ENCODE results near the gene PRKD3. TPM values are rescaled to one million over a fixed set of nuclear protein-coding genes. Genes with fewer than 3 reads are reported as not detected.
"Not testable (repeated sequence)": the region's sequence is repeated elsewhere in the genome, so short reads cannot be mapped to it uniquely, and the experiment has no call there.

PRKD3 gene
- total RNA-seq, 4 donors from 2014 or later: 29.3 to 40.3 (median 38.3) TPM

DNA sequence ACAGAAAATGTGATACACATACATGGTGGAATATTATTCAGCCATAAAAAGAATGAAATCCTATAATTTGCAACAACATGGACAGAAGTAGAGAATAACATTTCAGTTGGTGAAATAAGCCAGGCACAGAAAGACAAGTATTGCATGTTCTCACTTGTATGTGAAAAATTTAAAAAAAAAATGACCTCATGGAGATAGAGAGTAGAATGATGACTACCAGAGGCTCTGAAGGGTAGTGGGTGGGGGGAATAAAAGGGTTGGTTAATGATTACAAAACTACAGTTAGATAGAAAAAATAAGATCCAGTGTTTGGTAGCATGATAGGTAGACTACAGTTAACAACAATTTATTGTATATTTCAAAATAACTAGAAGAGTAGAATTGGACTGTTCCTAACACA, 24.5 kb downstream of the PRKD3 start:
- Histone ChIP-seq H3K27ac (no peak overlapping the region), H3K27me3 (no peaks in the 10 kb centered on the region), H3K4me3 (no peak overlapping the region), H3K36me3 (no peaks in the 10 kb centered on the region), H3K4me1 (peaks cover 0 to 22% (median 0%) of the 10 kb centered on the region in 3 donors), H3K9me3 (no peaks in the 10 kb centered on the region)
- no peak for ATAC-seq
- no peak for TF ChIP-seq POLR2A (IDR thresholded peaks at IDR 0.05)
- TF ChIP-seq EP300 (IDR thresholded peaks at IDR 0.05): no peak
- TF ChIP-seq, protein P1, sequence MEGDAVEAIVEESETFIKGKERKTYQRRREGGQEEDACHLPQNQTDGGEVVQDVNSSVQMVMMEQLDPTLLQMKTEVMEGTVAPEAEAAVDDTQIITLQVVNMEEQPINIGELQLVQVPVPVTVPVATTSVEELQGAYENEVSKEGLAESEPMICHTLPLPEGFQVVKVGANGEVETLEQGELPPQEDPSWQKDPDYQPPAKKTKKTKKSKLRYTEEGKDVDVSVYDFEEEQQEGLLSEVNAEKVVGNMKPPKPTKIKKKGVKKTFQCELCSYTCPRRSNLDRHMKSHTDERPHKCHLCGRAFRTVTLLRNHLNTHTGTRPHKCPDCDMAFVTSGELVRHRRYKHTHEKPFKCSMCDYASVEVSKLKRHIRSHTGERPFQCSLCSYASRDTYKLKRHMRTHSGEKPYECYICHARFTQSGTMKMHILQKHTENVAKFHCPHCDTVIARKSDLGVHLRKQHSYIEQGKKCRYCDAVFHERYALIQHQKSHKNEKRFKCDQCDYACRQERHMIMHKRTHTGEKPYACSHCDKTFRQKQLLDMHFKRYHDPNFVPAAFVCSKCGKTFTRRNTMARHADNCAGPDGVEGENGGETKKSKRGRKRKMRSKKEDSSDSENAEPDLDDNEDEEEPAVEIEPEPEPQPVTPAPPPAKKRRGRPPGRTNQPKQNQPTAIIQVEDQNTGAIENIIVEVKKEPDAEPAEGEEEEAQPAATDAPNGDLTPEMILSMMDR (IDR thresholded peaks at IDR 0.05): no peak

DNA sequence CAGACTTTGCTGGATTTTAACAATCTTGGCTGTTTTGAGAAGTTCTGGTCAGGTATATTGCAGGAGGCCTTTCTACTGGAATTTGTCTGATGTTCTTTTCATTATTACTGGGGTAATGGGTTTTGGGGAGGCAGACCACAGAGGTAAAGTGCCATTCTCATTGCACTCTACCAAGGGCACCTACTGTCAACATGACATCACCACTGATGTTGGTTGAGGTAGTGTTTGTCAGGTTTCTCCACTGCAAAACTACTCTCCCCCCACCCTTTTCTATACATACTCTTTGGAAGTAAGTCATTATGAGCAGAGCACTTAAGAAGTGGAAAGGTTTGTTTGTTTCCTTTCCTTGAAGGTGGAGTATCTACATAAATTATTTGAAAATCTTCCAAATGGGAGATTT, 27.0 kb downstream of the PRKD3 start:
- peaks cover 0 to 19% (median 0%) of the 10 kb centered on the region in 3 donors for H3K4me1 ChIP-seq
- H3K27me3 ChIP-seq: no peaks in the 10 kb centered on the region
- H3K4me3 ChIP-seq: no peak overlapping the region
- TF ChIP-seq, protein P1 (IDR thresholded peaks at IDR 0.05): no peak
- TF ChIP-seq POLR2AphosphoS5 (IDR thresholded peaks at IDR 0.05): no peak
- TF ChIP-seq EP300 (IDR thresholded peaks at IDR 0.05): no peak
- no peak for TF ChIP-seq POLR2A (IDR thresholded peaks at IDR 0.05)
- ATAC-seq: no peak
- peaks cover 0 to 4% of the 10 kb centered on the region in 2 donors for H3K36me3 ChIP-seq
- no peak overlapping the region for H3K27ac ChIP-seq
- no peaks in the 10 kb centered on the region for H3K9me3 ChIP-seq

DNA sequence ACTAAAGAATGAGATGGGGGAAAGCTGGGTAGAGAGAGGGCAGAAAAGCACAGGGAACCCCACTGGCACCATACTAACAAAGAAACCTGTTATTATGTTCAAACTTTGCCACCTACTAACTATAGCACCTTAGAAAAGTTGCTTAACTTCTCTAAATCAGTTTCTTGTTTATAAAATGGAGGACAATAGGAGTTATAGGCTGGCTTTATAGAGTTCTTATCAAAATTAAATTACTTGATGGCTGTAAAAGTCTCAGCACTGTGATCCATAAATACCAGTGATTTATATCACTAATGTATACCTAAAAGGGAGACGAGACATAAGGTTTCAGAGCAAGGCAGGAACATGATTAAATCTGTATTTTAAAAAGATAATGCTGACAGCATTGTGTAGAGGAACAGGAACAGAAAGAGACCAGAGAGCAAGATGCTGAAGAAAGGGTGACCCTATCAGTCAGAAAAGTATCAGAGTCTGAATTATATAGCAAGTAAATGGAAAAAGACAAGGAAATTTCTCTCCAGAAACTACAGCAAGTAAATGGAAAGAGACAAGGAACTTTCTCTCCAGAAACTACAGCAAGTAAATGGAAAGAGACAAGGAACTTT, 29.1 kb downstream of the PRKD3 start:
- TF ChIP-seq POLR2AphosphoS5 (IDR thresholded peaks at IDR 0.05) (no peak), POLR2A (IDR thresholded peaks at IDR 0.05) (no peak), EP300 (IDR thresholded peaks at IDR 0.05) (no peak)
- TF ChIP-seq, protein P1 (IDR thresholded peaks at IDR 0.05): no peak
- ATAC-seq: no peak
- no peak overlapping the region for H3K27ac ChIP-seq
- peaks cover 0 to 5% (median 0%) of the 10 kb centered on the region in 3 donors for H3K4me1 ChIP-seq
- H3K9me3 ChIP-seq: no peaks in the 10 kb centered on the region
- H3K27me3 ChIP-seq: no peaks in the 10 kb centered on the region
- 86 to 92% methylated on average over 1 of the region's 1 CpG for WGBS, 2 donors (ENCODE audit: low coverage in 1 of 2)
- H3K4me3 ChIP-seq: no peak overlapping the region
- peaks cover 0 to 21% of the 10 kb centered on the region in 2 donors for H3K36me3 ChIP-seq

DNA sequence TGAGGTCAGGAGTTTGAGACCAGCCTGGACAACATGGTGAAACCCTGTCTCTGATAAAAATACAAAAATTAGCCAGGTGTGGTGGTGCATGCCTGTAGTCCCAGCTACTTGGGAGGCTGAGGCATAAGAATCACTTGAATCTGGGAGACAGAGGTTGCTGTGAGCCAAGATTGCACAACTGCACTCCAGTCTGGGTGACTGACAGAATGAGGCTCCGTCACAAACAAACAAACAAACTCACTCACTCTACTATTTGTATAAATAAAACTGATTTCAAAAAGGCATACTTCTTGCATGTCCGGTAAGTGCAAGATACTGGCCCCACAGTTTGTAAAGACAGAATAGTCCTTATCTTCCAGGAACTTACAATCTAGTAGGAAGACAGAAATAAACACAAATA, 29.8 kb downstream of the PRKD3 start:
- H3K9me3 ChIP-seq, H3K27me3 ChIP-seq, H3K4me3 ChIP-seq, H3K4me1 ChIP-seq, H3K27ac ChIP-seq, ATAC-seq: not testable (repeated sequence)
- H3K36me3 ChIP-seq: peaks cover 0 to 28% of the 10 kb centered on the region in 2 donors
- WGBS, 2 donors (ENCODE audit: low coverage in 1 of 2): 91 to 92% methylated on average over 1 to 2 of the region's 2 CpGs

DNA sequence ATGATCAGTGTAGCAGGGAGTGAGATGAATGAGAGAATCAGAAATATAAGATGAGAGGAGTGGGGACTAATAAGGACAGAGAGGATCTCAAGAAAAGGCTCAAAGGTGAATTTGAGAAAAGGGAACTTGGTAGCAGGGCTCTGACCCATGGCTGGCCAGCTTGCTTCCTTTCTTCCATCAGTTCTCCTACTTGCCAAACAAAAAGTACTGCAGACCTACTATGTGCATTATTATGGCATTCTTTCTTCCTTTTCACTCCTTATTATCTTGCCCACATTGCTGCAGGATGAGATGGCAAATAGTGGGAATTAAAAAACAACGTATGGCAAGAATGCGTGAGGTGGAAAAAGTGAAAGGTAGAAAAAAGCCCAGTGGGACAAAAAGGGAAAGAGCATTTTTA, 33.0 kb downstream of the PRKD3 start:
- TF ChIP-seq, protein P1 (IDR thresholded peaks at IDR 0.05): no peak
- TF ChIP-seq POLR2AphosphoS5 (IDR thresholded peaks at IDR 0.05) (no peak), POLR2A (IDR thresholded peaks at IDR 0.05) (no peak), EP300 (IDR thresholded peaks at IDR 0.05) (no peak)
- 72 to 100% methylated on average over 2 of the region's 2 CpGs for WGBS, 2 donors (ENCODE audit: low coverage in 1 of 2)
- Histone ChIP-seq H3K4me3 (no peak overlapping the region), H3K27me3 (no peaks in the 10 kb centered on the region), H3K9me3 (no peaks in the 10 kb centered on the region), H3K27ac (no peak overlapping the region), H3K36me3 (peaks cover 0 to 55% of the 10 kb centered on the region in 2 donors), H3K4me1 (peaks cover 0 to 5% (median 0%) of the 10 kb centered on the region in 3 donors)
- ATAC-seq: no peak

All from gastroesophageal sphincter (tissue), 4 donors.